ENCODE measurements around the gene PDZD2. TPM values are rescaled to one million over a fixed set of nuclear protein-coding genes. Genes with fewer than 3 reads are reported as not detected.

Gene PDZD2
- polyA plus RNA-seq, 1 donor from 2014 or later = 3.1 TPM

DNA sequence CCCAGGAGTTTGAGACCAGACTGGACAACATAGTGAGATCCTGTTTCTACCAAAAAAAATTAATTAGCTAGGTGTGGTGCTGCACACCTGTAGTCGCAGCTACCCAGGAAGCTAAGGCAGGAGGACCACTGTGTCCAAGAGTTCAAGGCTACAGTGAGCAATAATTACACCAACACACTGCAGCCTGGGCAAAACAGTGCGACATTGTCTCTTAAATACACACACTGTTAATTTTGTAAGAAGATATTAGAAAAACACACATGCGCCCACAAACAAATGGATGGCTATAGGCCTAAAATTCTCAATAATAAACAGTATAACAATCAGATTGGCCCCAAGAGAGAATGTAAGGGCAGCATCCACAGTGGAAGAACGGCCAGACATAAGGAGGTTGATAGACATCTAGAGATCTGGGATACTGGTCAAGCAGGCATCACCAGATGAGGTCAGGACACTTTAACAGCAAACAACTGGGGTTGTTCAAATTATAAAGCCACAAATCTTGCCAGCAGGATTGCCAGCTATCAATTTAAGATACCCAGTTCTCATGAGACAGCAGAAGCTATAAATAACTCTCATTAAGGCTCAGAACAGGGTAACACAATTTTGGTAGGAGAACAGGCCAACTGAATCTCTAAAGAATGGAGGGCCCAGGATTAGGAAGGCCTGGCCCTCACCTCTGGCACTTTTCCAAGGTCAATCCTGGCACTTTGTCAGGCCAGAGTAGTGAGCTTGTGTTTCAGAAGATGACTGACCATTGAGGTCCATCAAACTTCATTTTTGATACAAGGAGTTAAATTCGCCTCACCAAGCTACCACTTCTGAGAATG lies 505.7 kb downstream of the PDZD2 start:
- Histone ChIP-seq H3K4me2 (ENCODE audit: low read length) (no peak overlapping the region), H3K9ac (ENCODE audit: low read length) (no peak overlapping the region), H2AFZ (ENCODE audit: low read depth, low read length) (no peak overlapping the region), H3K4me3 (ENCODE audit: low read length) (no peak overlapping the region), H3K36me3 (ENCODE audit: insufficient read depth, low read length) (no peaks in the 10 kb centered on the region), H4K20me1 (ENCODE audit: insufficient read depth) (no peaks in the 10 kb centered on the region), H3K9me3 (ENCODE audit: low read length) (no peaks in the 10 kb centered on the region), H3K79me2 (replicated peaks; ENCODE audit: insufficient read depth, low read length) (peaks cover 58% of the 10 kb centered on the region), H3K9me2 (ENCODE audit: insufficient read depth, low read length) (no peaks in the 10 kb centered on the region), H3K27me3 (ENCODE audit: insufficient read depth, low read depth, low read length) (no peaks in the 10 kb centered on the region), H3F3A (ENCODE audit: insufficient read depth, low read length, poor library complexity, severe bottlenecking) (no peaks in the 10 kb centered on the region), H3K27ac (ENCODE audit: low read length) (no peak overlapping the region)
- TF ChIP-seq EP300 (conservative IDR thresholded peaks at IDR 0.05; ENCODE audit: poor library complexity, severe bottlenecking) (no peak), TAF1 (IDR thresholded peaks at IDR 0.05; ENCODE audit: low read depth) (no peak), SMC3 (conservative IDR thresholded peaks at IDR 0.05; ENCODE audit: poor library complexity) (no peak), RAD21 (conservative IDR thresholded peaks at IDR 0.05) (no peak), EZH2 (IDR thresholded peaks at IDR 0.05; ENCODE audit: borderline replicate concordance, insufficient read depth, low read length, poor library complexity, severe bottlenecking) (no peak), POLR2AphosphoS5 (IDR thresholded peaks at IDR 0.05) (no peak), MXI1 (conservative IDR thresholded peaks at IDR 0.05; ENCODE audit: poor library complexity, severe bottlenecking) (no peak)
- TF ChIP-seq, protein P1, sequence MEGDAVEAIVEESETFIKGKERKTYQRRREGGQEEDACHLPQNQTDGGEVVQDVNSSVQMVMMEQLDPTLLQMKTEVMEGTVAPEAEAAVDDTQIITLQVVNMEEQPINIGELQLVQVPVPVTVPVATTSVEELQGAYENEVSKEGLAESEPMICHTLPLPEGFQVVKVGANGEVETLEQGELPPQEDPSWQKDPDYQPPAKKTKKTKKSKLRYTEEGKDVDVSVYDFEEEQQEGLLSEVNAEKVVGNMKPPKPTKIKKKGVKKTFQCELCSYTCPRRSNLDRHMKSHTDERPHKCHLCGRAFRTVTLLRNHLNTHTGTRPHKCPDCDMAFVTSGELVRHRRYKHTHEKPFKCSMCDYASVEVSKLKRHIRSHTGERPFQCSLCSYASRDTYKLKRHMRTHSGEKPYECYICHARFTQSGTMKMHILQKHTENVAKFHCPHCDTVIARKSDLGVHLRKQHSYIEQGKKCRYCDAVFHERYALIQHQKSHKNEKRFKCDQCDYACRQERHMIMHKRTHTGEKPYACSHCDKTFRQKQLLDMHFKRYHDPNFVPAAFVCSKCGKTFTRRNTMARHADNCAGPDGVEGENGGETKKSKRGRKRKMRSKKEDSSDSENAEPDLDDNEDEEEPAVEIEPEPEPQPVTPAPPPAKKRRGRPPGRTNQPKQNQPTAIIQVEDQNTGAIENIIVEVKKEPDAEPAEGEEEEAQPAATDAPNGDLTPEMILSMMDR (IDR thresholded peaks at IDR 0.05; ENCODE audit: poor library complexity, severe bottlenecking) = no peak
- TF ChIP-seq, protein P2, sequence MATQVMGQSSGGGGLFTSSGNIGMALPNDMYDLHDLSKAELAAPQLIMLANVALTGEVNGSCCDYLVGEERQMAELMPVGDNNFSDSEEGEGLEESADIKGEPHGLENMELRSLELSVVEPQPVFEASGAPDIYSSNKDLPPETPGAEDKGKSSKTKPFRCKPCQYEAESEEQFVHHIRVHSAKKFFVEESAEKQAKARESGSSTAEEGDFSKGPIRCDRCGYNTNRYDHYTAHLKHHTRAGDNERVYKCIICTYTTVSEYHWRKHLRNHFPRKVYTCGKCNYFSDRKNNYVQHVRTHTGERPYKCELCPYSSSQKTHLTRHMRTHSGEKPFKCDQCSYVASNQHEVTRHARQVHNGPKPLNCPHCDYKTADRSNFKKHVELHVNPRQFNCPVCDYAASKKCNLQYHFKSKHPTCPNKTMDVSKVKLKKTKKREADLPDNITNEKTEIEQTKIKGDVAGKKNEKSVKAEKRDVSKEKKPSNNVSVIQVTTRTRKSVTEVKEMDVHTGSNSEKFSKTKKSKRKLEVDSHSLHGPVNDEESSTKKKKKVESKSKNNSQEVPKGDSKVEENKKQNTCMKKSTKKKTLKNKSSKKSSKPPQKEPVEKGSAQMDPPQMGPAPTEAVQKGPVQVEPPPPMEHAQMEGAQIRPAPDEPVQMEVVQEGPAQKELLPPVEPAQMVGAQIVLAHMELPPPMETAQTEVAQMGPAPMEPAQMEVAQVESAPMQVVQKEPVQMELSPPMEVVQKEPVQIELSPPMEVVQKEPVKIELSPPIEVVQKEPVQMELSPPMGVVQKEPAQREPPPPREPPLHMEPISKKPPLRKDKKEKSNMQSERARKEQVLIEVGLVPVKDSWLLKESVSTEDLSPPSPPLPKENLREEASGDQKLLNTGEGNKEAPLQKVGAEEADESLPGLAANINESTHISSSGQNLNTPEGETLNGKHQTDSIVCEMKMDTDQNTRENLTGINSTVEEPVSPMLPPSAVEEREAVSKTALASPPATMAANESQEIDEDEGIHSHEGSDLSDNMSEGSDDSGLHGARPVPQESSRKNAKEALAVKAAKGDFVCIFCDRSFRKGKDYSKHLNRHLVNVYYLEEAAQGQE (IDR thresholded peaks at IDR 0.05; ENCODE audit: borderline replicate concordance) = no peak

DNA sequence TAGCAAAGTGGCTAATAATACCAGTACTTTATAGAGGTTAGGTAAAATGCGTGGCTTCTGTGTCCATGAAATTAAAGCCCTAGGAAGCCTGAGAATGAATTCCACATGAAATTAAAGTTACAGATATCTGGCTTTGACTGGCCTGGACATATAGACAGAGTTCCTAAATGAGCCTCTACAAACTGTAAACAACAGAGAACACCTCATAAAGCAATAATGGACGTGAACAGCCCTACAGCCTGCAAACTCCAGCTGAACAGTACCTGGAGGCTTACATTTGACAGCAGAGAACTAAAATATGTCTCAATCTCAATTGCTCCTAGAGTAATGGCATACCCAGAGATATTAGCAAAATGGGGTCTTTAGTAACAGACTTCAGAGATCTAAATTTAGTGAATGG lies 506.4 kb downstream of the PDZD2 start:
- Histone ChIP-seq H3F3A (ENCODE audit: insufficient read depth, low read length, poor library complexity, severe bottlenecking) (no peaks in the 10 kb centered on the region), H3K9me3 (ENCODE audit: low read length) (no peaks in the 10 kb centered on the region), H3K79me2 (replicated peaks; ENCODE audit: insufficient read depth, low read length) (peaks cover 66% of the 10 kb centered on the region), H3K9ac (ENCODE audit: low read length) (no peak overlapping the region), H3K4me2 (ENCODE audit: low read length) (no peak overlapping the region), H4K20me1 (ENCODE audit: insufficient read depth) (no peaks in the 10 kb centered on the region), H3K9me2 (ENCODE audit: insufficient read depth, low read length) (no peaks in the 10 kb centered on the region), H2AFZ (ENCODE audit: low read depth, low read length) (no peak overlapping the region), H3K27ac (ENCODE audit: low read length) (no peak overlapping the region), H3K27me3 (ENCODE audit: insufficient read depth, low read depth, low read length) (no peaks in the 10 kb centered on the region), H3K4me3 (ENCODE audit: low read length) (no peak overlapping the region), H3K36me3 (ENCODE audit: insufficient read depth, low read length) (no peaks in the 10 kb centered on the region)
- TF ChIP-seq, protein P2 (IDR thresholded peaks at IDR 0.05; ENCODE audit: borderline replicate concordance) = no peak
- TF ChIP-seq, protein P1 (IDR thresholded peaks at IDR 0.05; ENCODE audit: poor library complexity, severe bottlenecking) = no peak
- TF ChIP-seq MXI1 (conservative IDR thresholded peaks at IDR 0.05; ENCODE audit: poor library complexity, severe bottlenecking) (no peak), EZH2 (IDR thresholded peaks at IDR 0.05; ENCODE audit: borderline replicate concordance, insufficient read depth, low read length, poor library complexity, severe bottlenecking) (no peak), SMC3 (conservative IDR thresholded peaks at IDR 0.05; ENCODE audit: poor library complexity) (no peak), RAD21 (conservative IDR thresholded peaks at IDR 0.05) (no peak), TAF1 (IDR thresholded peaks at IDR 0.05; ENCODE audit: low read depth) (no peak), POLR2AphosphoS5 (IDR thresholded peaks at IDR 0.05) (no peak), EP300 (conservative IDR thresholded peaks at IDR 0.05; ENCODE audit: poor library complexity, severe bottlenecking) (no peak)
